ENCODE measurements around the gene RPL36A.

GRCh38 chrX:101411984-101412383, 21.2 kb downstream of the RPL36A start:
- TF ChIP-seq CTCF (conservative IDR thresholded peaks at IDR 0.05 in 1 of 2, IDR thresholded peaks at IDR 0.05 in 1 of 2; ENCODE audit: extremely low read depth in 1 of 2, insufficient read depth in 1 of 2, low read depth in 1 of 2, low read length in 2 of 2) (no peak), EZH2 (IDR thresholded peaks at IDR 0.05; ENCODE audit: borderline replicate concordance, low read length) (no peak)

All from mammary epithelial cell (primary cell).